HepG2 (cell line): Measurements from ENCODE around the gene IFT52. TPM values are rescaled to one million over a fixed set of nuclear protein-coding genes. Genes with fewer than 3 reads are reported as not detected.

Source experiments
- ATAC-seq: fragments of 200-7000 bp; cut with Tn5 transposase; 3 replicates; pipeline ENCODE4 v1.9.1; 2020; ENCODE audit warnings: mild to moderate bottlenecking, moderate library complexity
- BruUV-seq: library from RNA; stranded (reverse); fragments of 400-500 nt; replicated peaks from 2 replicates; lab custom pipeline; 2021; lab: Mats Ljungman, UMichigan
- CTCF ChIA-PET: fragments of 300-600 bp; formaldehyde crosslinking; extraction: SDS; loops from one replicate; lab custom pipeline; 2021; ENCODE audit warnings: low total read pairs, inconsistent platforms, low intra/inter-chr PET ratio; lab: Yijun Ruan, JAX
- POLR2A ChIA-PET: fragments of 350-600 bp; sonication (Branson Sonifier 250); formaldehyde crosslinking; loops from one replicate; lab custom pipeline; 2020; ENCODE audit warnings: antibody characterized with exemption, inconsistent platforms; lab: Yijun Ruan, JAX
- DNase-seq: peaks from one replicate; pipeline ENCODE4 v3.0.0-alpha.2; 2015; ENCODE audit warnings: low spot score
- FAIRE-seq: peaks from 3 replicates; lab custom pipeline; 2011; peaks lifted over from hg19 to GRCh38; lab: Jason Lieb, UNC
- H2AFZ ChIP-seq: one replicate; pipeline ENCODE4 v1.6.1; 2011; ENCODE audit warnings: low read length, inconsistent platforms
- H3K27ac ChIP-seq: fragments of 300-600 bp; 3 replicates; pipeline ENCODE4 v1.8.0; 2011; ENCODE audit warnings: mixed run types, mild to moderate bottlenecking, mixed read lengths, low read length, inconsistent platforms; ENCODE audit not compliant: insufficient read depth; ENCODE audit errors: extremely low read length
- H3K27me3 ChIP-seq, 2 experiments: fragments of 200-600 bp in 1 of 2; 2 replicates in 1 of 2; 3 replicates in 1 of 2; pipeline versions ENCODE4 v1.6.0 to v1.8.0; 2011; ENCODE audit warnings: low read length in 2 of 2, mild to moderate bottlenecking in 2 of 2, moderate library complexity in 2 of 2, inconsistent platforms in 1 of 2; ENCODE audit not compliant: insufficient read depth in 2 of 2, control insufficient read depth in 1 of 2
- H3K36me3 ChIP-seq, 2 experiments: fragments of 200-600 bp in 1 of 2; replicated peaks in 1 of 2; 2 replicates in 1 of 2; 3 replicates in 1 of 2; pipeline versions ENCODE4 v1.5.1 to v1.8.0; 2011; ENCODE audit warnings: low read length in 2 of 2, inconsistent platforms in 1 of 2; ENCODE audit not compliant: insufficient read depth in 2 of 2, control insufficient read depth in 1 of 2
- H3K4me1 ChIP-seq: 2 replicates; pipeline ENCODE4 v1.5.1; 2012; ENCODE audit warnings: low read length, inconsistent platforms; ENCODE audit not compliant: insufficient read depth
- H3K4me2 ChIP-seq: 2 replicates; pipeline ENCODE4 v1.6.0; 2011; ENCODE audit warnings: low read depth, low read length, inconsistent platforms
- H3K4me3 ChIP-seq, 3 experiments: fragments of 200-600 bp in 1 of 3; sonication (generic), shearing (Covaris generic) in 1 of 3; replicated peaks in 1 of 3; 2 replicates each; pipeline ENCODE4 v1.5.1; 2011 to 2016; ENCODE audit warnings: low read length in 3 of 3, inconsistent platforms in 2 of 3, low read depth in 2 of 3, mild to moderate bottlenecking in 2 of 3, control low read depth in 1 of 3, mixed read lengths in 1 of 3; ENCODE audit not compliant: insufficient read depth in 1 of 3
- H3K79me2 ChIP-seq: one replicate; pipeline ENCODE4 v1.6.1; 2011; ENCODE audit warnings: low read length, inconsistent platforms; ENCODE audit not compliant: insufficient read depth
- H3K9ac ChIP-seq: 2 replicates; pipeline ENCODE4 v1.6.0; 2011; ENCODE audit warnings: mild to moderate bottlenecking, low read depth, low read length, inconsistent platforms; ENCODE audit not compliant: insufficient read depth
- H3K9me3 ChIP-seq: 2 replicates; pipeline ENCODE4 v1.5.1; 2012; ENCODE audit warnings: mild to moderate bottlenecking, low read length
- H4K20me1 ChIP-seq: 2 replicates; pipeline ENCODE4 v1.6.0; 2011; ENCODE audit warnings: inconsistent platforms, mild to moderate bottlenecking, low read length, moderate library complexity; ENCODE audit not compliant: insufficient read depth
- FOXA1 ChIP-seq, 2 experiments: fragments of 450-650 bp in 1 of 2; sonication (generic) in 1 of 2; formaldehyde crosslinking in 1 of 2; IDR thresholded peaks; 2 replicates each; pipeline versions ENCODE4 v1.4.0 to v1.6.1; 2016 to 2020; ENCODE audit warnings: missing genetic modification reagents in 1 of 2
- KDM2A ChIP-seq: sonication (generic); formaldehyde crosslinking; IDR thresholded peaks from 2 replicates; pipeline ENCODE4 v1.4.0; 2020; ENCODE audit warnings: low read depth, missing genetic modification reagents, borderline replicate concordance
- PCBP1 ChIP-seq: fragments of 200-400 bp; formaldehyde crosslinking; IDR thresholded peaks from 2 replicates; pipeline ENCODE4 v1.6.1; 2017; ENCODE audit warnings: mild to moderate bottlenecking, low read depth, low read length, borderline replicate concordance
- RFXAP ChIP-seq: sonication (generic); formaldehyde crosslinking; IDR thresholded peaks from 2 replicates; pipeline ENCODE4 v1.4.0; 2020; ENCODE audit warnings: missing genetic modification reagents, borderline replicate concordance
- SALL1 ChIP-seq: sonication (generic); formaldehyde crosslinking; IDR thresholded peaks from 2 replicates; pipeline ENCODE4 v1.8.0; 2022; ENCODE audit warnings: mild to moderate bottlenecking, missing genetic modification reagents
- SSRP1 ChIP-seq: IDR thresholded peaks from 2 replicates; pipeline ENCODE4 v1.6.1; 2016; ENCODE audit warnings: control low read depth
- ZNF225 ChIP-seq: sonication (generic); formaldehyde crosslinking; IDR thresholded peaks from 2 replicates; pipeline ENCODE4 v1.4.0; 2020; ENCODE audit warnings: mild to moderate bottlenecking, missing genetic modification reagents
- ZNF737 ChIP-seq: sonication (generic); formaldehyde crosslinking; IDR thresholded peaks from 2 replicates; pipeline ENCODE4 v1.5.0; 2020; ENCODE audit warnings: missing genetic modification reagents, mild to moderate bottlenecking, borderline replicate concordance
- WGBS: methylation state at CpG from one replicate; pipeline ENCODE4 v1.1.6; 2017; ENCODE audit warnings: low lambda C conversion rate; 5-methylcytosine and 5-hydroxymethylcytosine counted together
- in situ Hi-C: cut with HindIII; loops from 2 replicates; pipeline ENCODE4 v1.10.0; 2017; ENCODE audit warnings: low pct_unique_long_range_greater_than_20kb; ENCODE audit not compliant: extremely low pct_ligation_motif_present
- intact Hi-C: fragments of 100-400 bp; cut with micrococcal nuclease; formaldehyde crosslinking; loops from one replicate; pipeline ENCODE4 v1.10.0; 2022; ENCODE audit not compliant: unreplicated experiment
- polyA plus RNA-seq, 8 experiments: library from polyadenylated mRNA; depleted of rRNA in 3 of 8; stranded (reverse) in 7 of 8; unstranded in 1 of 8; fragments of >200 nt; fragmentation: Illumina TruSeq in 4 of 8; extraction: Trizol in 4 of 8; gene quantifications; 2 replicates each; pipeline versions ENCODE4 v1.2.1 to v1.2.3, GENCODE V29; 2011 to 2016; ENCODE audit warnings: low read depth in 4 of 8, missing spikeins in 1 of 8, mixed read lengths in 1 of 8; ENCODE audit not compliant: insufficient read depth in 1 of 8
- total RNA-seq, 5 experiments: library from RNA; depleted of rRNA; stranded (reverse); fragments of >200 nt; fragmentation: Illumina TruSeq; extraction: Trizol; gene quantifications; 2 replicates each; pipeline ENCODE4 v1.2.3, GENCODE V29; 2016; ENCODE audit warnings: low read depth in 1 of 5
- TF ChIP-seq, protein P1 (sequence below): sonication (generic); formaldehyde crosslinking; conservative IDR thresholded peaks from 2 replicates; pipeline ENCODE4 v1.4.0; 2020; ENCODE audit warnings: missing genetic modification reagents
- TF ChIP-seq, protein P2 (sequence below): conservative IDR thresholded peaks from 2 replicates; pipeline ENCODE4 v1.6.1; 2018; ENCODE audit warnings: missing genetic modification reagents
- TF ChIP-seq, protein P3 (sequence below): sonication (generic); formaldehyde crosslinking; IDR thresholded peaks from 2 replicates; pipeline ENCODE4 v1.5.0; 2020; ENCODE audit warnings: mild to moderate bottlenecking, missing genetic modification reagents, moderate library complexity

Gene IFT52
- total and polyA plus RNA-seq, 2 of the 13 experiments (the other 11 are each of a cell fraction or from before 2014, with no cell fraction given): 48.0 to 64.0 TPM

DNA sequence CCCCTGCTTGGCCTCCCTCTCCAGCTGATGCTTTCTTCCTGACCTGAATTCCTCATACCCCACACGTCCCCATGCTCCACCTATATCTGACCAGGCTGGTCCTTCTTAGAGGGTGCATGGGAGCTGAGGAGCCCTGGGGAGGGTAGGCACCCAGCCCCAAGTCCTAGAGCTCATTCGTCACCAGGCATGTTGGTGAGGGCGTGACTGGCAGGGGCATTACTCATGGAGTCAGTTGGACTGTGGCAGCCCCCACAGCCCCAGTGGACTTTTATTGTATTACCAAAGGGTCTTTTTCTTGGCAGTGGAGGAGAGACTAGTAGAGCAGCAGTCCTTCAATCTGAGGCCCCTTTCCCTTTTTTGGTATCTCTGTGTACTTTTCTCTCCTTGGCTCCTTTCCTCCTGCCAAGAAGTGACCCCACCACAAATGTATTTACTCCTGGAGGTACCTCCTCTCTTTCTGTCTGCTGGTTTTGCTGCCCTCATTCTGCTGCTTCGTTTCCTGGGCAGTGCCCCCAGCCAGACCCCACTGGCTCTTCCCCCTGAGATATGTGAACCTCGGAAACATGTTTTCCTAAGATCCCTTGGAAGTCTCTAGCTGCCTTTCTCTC, 42.4 kb upstream of the IFT52 start (continued):
- TF ChIP-seq, protein P1, sequence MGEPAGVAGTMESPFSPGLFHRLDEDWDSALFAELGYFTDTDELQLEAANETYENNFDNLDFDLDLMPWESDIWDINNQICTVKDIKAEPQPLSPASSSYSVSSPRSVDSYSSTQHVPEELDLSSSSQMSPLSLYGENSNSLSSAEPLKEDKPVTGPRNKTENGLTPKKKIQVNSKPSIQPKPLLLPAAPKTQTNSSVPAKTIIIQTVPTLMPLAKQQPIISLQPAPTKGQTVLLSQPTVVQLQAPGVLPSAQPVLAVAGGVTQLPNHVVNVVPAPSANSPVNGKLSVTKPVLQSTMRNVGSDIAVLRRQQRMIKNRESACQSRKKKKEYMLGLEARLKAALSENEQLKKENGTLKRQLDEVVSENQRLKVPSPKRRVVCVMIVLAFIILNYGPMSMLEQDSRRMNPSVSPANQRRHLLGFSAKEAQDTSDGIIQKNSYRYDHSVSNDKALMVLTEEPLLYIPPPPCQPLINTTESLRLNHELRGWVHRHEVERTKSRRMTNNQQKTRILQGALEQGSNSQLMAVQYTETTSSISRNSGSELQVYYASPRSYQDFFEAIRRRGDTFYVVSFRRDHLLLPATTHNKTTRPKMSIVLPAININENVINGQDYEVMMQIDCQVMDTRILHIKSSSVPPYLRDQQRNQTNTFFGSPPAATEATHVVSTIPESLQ (CRISPR knock-in tag): no peak
- TF ChIP-seq ZNF737 (CRISPR knock-in tag) (0 out of 2 replicates have a peak, but pooled peaks have one; percentile 11), SSRP1 (0 out of 2 replicates have a peak, but pooled peaks have one; percentile 21), ZNF225 (CRISPR knock-in tag) (no peak), RFXAP (CRISPR knock-in tag) (no peak), PCBP1 (no peak)
- TF ChIP-seq, protein P2, sequence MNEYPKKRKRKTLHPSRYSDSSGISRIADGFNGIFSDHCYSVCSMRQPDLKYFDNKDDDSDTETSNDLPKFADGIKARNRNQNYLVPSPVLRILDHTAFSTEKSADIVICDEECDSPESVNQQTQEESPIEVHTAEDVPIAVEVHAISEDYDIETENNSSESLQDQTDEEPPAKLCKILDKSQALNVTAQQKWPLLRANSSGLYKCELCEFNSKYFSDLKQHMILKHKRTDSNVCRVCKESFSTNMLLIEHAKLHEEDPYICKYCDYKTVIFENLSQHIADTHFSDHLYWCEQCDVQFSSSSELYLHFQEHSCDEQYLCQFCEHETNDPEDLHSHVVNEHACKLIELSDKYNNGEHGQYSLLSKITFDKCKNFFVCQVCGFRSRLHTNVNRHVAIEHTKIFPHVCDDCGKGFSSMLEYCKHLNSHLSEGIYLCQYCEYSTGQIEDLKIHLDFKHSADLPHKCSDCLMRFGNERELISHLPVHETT (CRISPR knock-in tag): no peak
- TF ChIP-seq, all 625 proteins: peak for 6

DNA sequence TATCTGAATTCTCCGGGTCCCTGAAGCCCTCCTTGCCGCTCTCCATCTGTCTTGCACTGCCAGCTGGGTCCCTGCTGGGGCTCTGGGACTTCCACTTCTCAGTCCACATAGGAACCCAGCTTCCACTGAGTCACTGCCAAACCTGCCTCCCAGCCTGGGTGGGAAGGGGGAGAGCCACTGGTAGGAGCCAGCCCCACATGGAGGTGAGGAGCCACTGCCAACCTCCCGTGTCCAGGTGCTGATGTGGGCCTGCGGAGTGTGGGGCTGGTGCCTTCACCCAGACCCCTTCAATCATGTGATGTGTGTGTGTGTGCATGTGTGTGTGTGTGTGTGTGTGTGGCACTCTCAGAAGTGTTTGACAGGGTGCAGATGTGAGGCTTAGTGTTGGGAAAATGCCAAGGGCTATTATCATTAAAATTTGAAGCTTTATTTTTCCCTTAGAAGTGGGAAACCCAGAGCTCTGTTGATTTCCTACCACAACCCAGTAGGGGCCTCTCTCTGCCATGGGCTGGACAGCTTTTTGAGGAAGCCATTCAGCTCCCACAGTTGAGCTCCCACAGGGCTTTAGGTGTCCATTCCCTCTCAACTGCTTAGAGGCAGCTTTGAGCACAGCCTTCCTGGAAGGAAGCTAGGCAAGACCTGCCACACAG, 41.2 kb upstream of the IFT52 start:
- no peak overlapping the region for H3K9ac ChIP-seq
- no peak overlapping the region for H2AFZ ChIP-seq
- no peak overlapping the region for H3K27ac ChIP-seq
- intact Hi-C loops (no loop called here), in situ Hi-C loops (no loop called here)
- POLR2A ChIA-PET: interaction anchor here (1.1 to 3.0 kb wide), 6 partner anchors 9 to 845 kb away, joined by 4 to 53 read pairs (median 8); partner anchors contain the start of genes IFT52 and SGK2
- 98% methylated on average over 4 of the region's 4 CpGs for WGBS
- H3K4me2 ChIP-seq: no peak overlapping the region
- no peaks in the 10 kb centered on the region for H3K79me2 ChIP-seq
- H3K36me3 ChIP-seq: peaks cover 7 to 13% of the 10 kb centered on the region in 2 experiments
- DNase-seq (no peak), FAIRE-seq (no peak), ATAC-seq (no peak)
- H3K27me3 ChIP-seq: no peaks in the 10 kb centered on the region
- H3K9me3 ChIP-seq: peaks cover 6% of the 10 kb centered on the region
- no peak overlapping the region for H3K4me3 ChIP-seq
- CTCF ChIA-PET: no interaction called here
- H3K4me1 ChIP-seq: peaks cover 68% of the 10 kb centered on the region
- BruUV-seq: no TSS peak
- no peaks in the 10 kb centered on the region for H4K20me1 ChIP-seq
- TF ChIP-seq FOXA1 (IDR thresholded peaks at IDR 0.05) (no peak), FOXA1 (CRISPR knock-in tag; IDR thresholded peaks at IDR 0.05) (no peak), KDM2A (CRISPR knock-in tag) (no peak), SALL1 (CRISPR knock-in tag) (no peak)
- TF ChIP-seq, protein P3, sequence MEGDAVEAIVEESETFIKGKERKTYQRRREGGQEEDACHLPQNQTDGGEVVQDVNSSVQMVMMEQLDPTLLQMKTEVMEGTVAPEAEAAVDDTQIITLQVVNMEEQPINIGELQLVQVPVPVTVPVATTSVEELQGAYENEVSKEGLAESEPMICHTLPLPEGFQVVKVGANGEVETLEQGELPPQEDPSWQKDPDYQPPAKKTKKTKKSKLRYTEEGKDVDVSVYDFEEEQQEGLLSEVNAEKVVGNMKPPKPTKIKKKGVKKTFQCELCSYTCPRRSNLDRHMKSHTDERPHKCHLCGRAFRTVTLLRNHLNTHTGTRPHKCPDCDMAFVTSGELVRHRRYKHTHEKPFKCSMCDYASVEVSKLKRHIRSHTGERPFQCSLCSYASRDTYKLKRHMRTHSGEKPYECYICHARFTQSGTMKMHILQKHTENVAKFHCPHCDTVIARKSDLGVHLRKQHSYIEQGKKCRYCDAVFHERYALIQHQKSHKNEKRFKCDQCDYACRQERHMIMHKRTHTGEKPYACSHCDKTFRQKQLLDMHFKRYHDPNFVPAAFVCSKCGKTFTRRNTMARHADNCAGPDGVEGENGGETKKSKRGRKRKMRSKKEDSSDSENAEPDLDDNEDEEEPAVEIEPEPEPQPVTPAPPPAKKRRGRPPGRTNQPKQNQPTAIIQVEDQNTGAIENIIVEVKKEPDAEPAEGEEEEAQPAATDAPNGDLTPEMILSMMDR: 0 out of 2 replicates have a peak, but pooled peaks have one; percentile 8
